ENCODE results near the gene RELCH.

DNA sequence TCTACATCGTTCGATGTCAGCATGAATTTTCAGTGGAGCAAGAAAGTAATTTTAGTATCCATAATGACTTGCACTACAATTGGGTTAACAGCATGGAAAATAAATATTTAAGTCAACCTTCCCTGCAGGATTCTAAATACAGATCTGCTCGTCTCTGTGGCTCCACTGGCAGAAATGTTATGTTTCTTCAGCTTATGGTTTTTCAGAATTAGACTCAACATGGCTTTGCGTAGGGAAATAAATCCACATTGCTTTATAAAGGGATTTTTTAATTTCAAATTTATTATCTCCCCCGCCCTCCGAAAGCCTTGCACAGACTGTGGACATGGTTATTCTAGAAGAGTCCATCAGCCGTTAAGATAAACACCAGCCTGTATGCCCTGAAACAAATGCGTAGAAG is 156.3 kb downstream of the RELCH start:
- TF ChIP-seq POLR2A (IDR thresholded peaks at IDR 0.05) (no peak), EP300 (IDR thresholded peaks at IDR 0.05) (no peak), POLR2AphosphoS5 (IDR thresholded peaks at IDR 0.05) (no peak)
- TF ChIP-seq, protein P1, sequence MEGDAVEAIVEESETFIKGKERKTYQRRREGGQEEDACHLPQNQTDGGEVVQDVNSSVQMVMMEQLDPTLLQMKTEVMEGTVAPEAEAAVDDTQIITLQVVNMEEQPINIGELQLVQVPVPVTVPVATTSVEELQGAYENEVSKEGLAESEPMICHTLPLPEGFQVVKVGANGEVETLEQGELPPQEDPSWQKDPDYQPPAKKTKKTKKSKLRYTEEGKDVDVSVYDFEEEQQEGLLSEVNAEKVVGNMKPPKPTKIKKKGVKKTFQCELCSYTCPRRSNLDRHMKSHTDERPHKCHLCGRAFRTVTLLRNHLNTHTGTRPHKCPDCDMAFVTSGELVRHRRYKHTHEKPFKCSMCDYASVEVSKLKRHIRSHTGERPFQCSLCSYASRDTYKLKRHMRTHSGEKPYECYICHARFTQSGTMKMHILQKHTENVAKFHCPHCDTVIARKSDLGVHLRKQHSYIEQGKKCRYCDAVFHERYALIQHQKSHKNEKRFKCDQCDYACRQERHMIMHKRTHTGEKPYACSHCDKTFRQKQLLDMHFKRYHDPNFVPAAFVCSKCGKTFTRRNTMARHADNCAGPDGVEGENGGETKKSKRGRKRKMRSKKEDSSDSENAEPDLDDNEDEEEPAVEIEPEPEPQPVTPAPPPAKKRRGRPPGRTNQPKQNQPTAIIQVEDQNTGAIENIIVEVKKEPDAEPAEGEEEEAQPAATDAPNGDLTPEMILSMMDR (IDR thresholded peaks at IDR 0.05) = no peak

Data from stomach (tissue), 4 donors.